Endothelial cell of umbilical vein (primary cell): Measurements from ENCODE around the gene MIA.

Source experiments
- CTCF ChIP-seq, 2 donors: IDR thresholded peaks; 1 replicate in 1 of 2; 2 replicates in 1 of 2; pipeline ENCODE4 v1.5.1; 2011; ENCODE audit warnings: low read length in 2 of 2, mild to moderate bottlenecking in 2 of 2, moderate library complexity in 2 of 2, control low read depth in 1 of 2, inconsistent platforms in 1 of 2, low read depth in 1 of 2; ENCODE audit not compliant: insufficient read depth in 1 of 2; ENCODE audit errors: extremely low read depth in 1 of 2
- FOS ChIP-seq: IDR thresholded peaks from 2 replicates; pipeline ENCODE4 v1.6.1; 2011; ENCODE audit warnings: mild to moderate bottlenecking, low read length, moderate library complexity, borderline replicate concordance; ENCODE audit not compliant: insufficient read depth
- GATA2 ChIP-seq: IDR thresholded peaks from 2 replicates; pipeline ENCODE4 v1.7.0; 2011; ENCODE audit warnings: low read depth, mild to moderate bottlenecking, moderate library complexity, mixed read lengths, low read length; ENCODE audit not compliant: insufficient read length, insufficient read depth
- MYC ChIP-seq: IDR thresholded peaks from one replicate; pipeline ENCODE4 v1.6.1; 2011; ENCODE audit warnings: mild to moderate bottlenecking, low read depth, low read length
- POLR2A ChIP-seq: IDR thresholded peaks from 2 replicates; pipeline ENCODE4 v1.6.1; 2012; ENCODE audit warnings: low read depth, mild to moderate bottlenecking, control low read depth, low read length
- POLR2AphosphoS5 ChIP-seq: IDR thresholded peaks from 2 replicates; pipeline ENCODE4 v1.6.1; 2012; ENCODE audit warnings: low read depth, mild to moderate bottlenecking, control low read depth, low read length, moderate library complexity; ENCODE audit not compliant: insufficient read depth
- TF ChIP-seq, protein P1 (sequence below): IDR thresholded peaks from 2 replicates; pipeline ENCODE4 v1.6.1; 2011; ENCODE audit not compliant: insufficient read depth, insufficient read length

DNA sequence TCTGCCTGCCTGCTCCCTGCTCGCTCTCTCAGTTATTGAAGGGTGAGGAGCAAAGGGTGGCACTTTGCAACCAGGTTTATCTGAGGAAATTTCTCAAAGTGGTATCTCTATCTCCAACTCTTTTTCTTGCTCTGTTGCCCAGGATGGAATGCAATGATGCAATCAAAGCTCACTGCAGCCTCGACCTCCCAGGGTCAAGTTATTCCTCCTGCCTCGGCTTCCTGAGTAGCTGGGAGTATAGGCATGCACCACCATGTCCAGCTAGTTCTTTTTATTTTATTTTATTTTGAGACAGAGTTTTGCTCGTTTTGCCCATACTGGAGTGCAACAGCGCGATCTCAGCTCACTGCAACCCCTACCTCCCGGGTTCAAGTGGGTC is 29.9 kb upstream of the MIA start:
- TF ChIP-seq CTCF (IDR thresholded peaks at IDR 0.05; ENCODE audit: extremely low read depth in 1 of 2, insufficient read depth in 1 of 2, low read depth in 1 of 2, low read length in 2 of 2) (no peak), POLR2A (no peak), GATA2 (no peak), FOS (no peak), POLR2AphosphoS5 (no peak), MYC (no peak)
- TF ChIP-seq, protein P1, sequence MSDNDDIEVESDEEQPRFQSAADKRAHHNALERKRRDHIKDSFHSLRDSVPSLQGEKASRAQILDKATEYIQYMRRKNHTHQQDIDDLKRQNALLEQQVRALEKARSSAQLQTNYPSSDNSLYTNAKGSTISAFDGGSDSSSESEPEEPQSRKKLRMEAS = no peak
